Peyer's patch (tissue), 4 donors: ENCODE results near the gene ITPR1.

Experiments
- CTCF ChIP-seq, 6 experiments: fragments of 450-650 bp in 4 of 6; fragments of 200-600 bp in 2 of 6; sonication (generic) in 1 of 6; IDR thresholded peaks; one replicate each; pipeline ENCODE4 v1.5.1; 2017 to 2019; ENCODE audit warnings: antibody characterized with exemption in 6 of 6, mild to moderate bottlenecking in 3 of 6, moderate library complexity in 1 of 6
- POLR2A ChIP-seq, 2 donors: fragments of 450-650 bp; IDR thresholded peaks; one replicate each; pipeline ENCODE4 v1.5.1; 2017; ENCODE audit warnings: antibody characterized with exemption in 2 of 2, mild to moderate bottlenecking in 2 of 2, moderate library complexity in 2 of 2

- TF ChIP-seq POLR2A (IDR thresholded peaks at IDR 0.05) = no peak
- no peak for TF ChIP-seq CTCF (IDR thresholded peaks at IDR 0.05)
Observed at GRCh38 chr3:4599612-4600011, 106.5 kb downstream of the ITPR1 start.
